ENCODE measurements around the gene WWOX. TPM values are rescaled to one million over a fixed set of nuclear protein-coding genes. Genes with fewer than 3 reads are reported as not detected.

WWOX gene
- total RNA-seq, 1 donor from 2014 or later = 34.9 TPM

GRCh38 chr16:78800523-78800922 is 701.1 kb downstream of the WWOX start:
- DNase-seq (ENCODE audit: low read depth) = no peak
- no peaks in the 10 kb centered on the region for H3K27me3 ChIP-seq (ENCODE audit: control insufficient read depth, insufficient read depth, low read length)
- H3K36me3 ChIP-seq (ENCODE audit: control insufficient read depth, insufficient read depth, low read length) = no peaks in the 10 kb centered on the region
- no peak overlapping the region for H3K4me3 ChIP-seq (ENCODE audit: low read depth, low read length)
- no peak for TF ChIP-seq CTCF (IDR thresholded peaks at IDR 0.05; ENCODE audit: insufficient read depth, low read length, poor library complexity, severe bottlenecking)

- Histone ChIP-seq H3K36me3 (ENCODE audit: control insufficient read depth, insufficient read depth, low read length) (no peaks in the 10 kb centered on the region), H3K4me3 (ENCODE audit: low read depth, low read length) (no peak overlapping the region), H3K27me3 (ENCODE audit: control insufficient read depth, insufficient read depth, low read length) (no peaks in the 10 kb centered on the region)
- no peak for DNase-seq (ENCODE audit: low read depth)
- TF ChIP-seq CTCF (IDR thresholded peaks at IDR 0.05; ENCODE audit: insufficient read depth, low read length, poor library complexity, severe bottlenecking) = no peak
Measured at GRCh38 chr16:78804058-78804735, 704.7 kb downstream of the WWOX start.

- DNase-seq (ENCODE audit: low read depth) = no peak
- Histone ChIP-seq H3K4me3 (ENCODE audit: low read depth, low read length) (no peak overlapping the region), H3K27me3 (ENCODE audit: control insufficient read depth, insufficient read depth, low read length) (no peaks in the 10 kb centered on the region), H3K36me3 (ENCODE audit: control insufficient read depth, insufficient read depth, low read length) (no peaks in the 10 kb centered on the region)
- no peak for TF ChIP-seq CTCF (IDR thresholded peaks at IDR 0.05; ENCODE audit: insufficient read depth, low read length, poor library complexity, severe bottlenecking)
Measured at GRCh38 chr16:78805556-78805955, 706.1 kb downstream of the WWOX start.

- Histone ChIP-seq H3K36me3 (ENCODE audit: control insufficient read depth, insufficient read depth, low read length) (no peaks in the 10 kb centered on the region), H3K4me3 (ENCODE audit: low read depth, low read length) (no peak overlapping the region), H3K27me3 (ENCODE audit: control insufficient read depth, insufficient read depth, low read length) (no peaks in the 10 kb centered on the region)
- TF ChIP-seq CTCF (IDR thresholded peaks at IDR 0.05; ENCODE audit: insufficient read depth, low read length, poor library complexity, severe bottlenecking) = no peak
- DNase-seq (ENCODE audit: low read depth) = no peak
Measured at GRCh38 chr16:78811247-78811646, 711.8 kb downstream of the WWOX start.

GRCh38 chr16:78812582-78812981 is 713.1 kb downstream of the WWOX start:
- no peak for TF ChIP-seq CTCF (IDR thresholded peaks at IDR 0.05; ENCODE audit: insufficient read depth, low read length, poor library complexity, severe bottlenecking)
- no peak for DNase-seq (ENCODE audit: low read depth)
- Histone ChIP-seq H3K36me3 (ENCODE audit: control insufficient read depth, insufficient read depth, low read length) (no peaks in the 10 kb centered on the region), H3K27me3 (ENCODE audit: control insufficient read depth, insufficient read depth, low read length) (no peaks in the 10 kb centered on the region), H3K4me3 (ENCODE audit: low read depth, low read length) (no peak overlapping the region)

Data from kidney epithelial cell (primary cell).